RWPE1 (cell line): ENCODE results near the gene RGS16.

Experiments
- CTCF ChIA-PET: fragments of 350-600 bp; sonication (Branson Sonifier 250); formaldehyde crosslinking; extraction: SDS; loops from one replicate; lab custom pipeline; 2021; lab: Yijun Ruan, JAX
- POLR2A ChIA-PET: fragments of 400-600 bp; formaldehyde crosslinking; extraction: SDS; loops from one replicate; lab custom pipeline; 2020; ENCODE audit warnings: antibody characterized with exemption; ENCODE audit not compliant: low non-redundant PET; lab: Yijun Ruan, JAX
- DNase-seq: peaks from one replicate; pipeline ENCODE4 v3.0.0; 2012; ENCODE audit warnings: low spot score
- H3K27ac ChIP-seq: fragments of 450-650 bp; 2 replicates; pipeline ENCODE4 v1.5.1; 2017
- CTCF ChIP-seq: fragments of 450-650 bp; conservative IDR thresholded peaks from 2 replicates; pipeline ENCODE4 v1.5.1; 2017; ENCODE audit warnings: low read depth, mild to moderate bottlenecking

RGS16 gene

GRCh38 chr1:182614796-182615454, 10.7 kb upstream of the RGS16 start:
- CTCF ChIA-PET: interaction anchor here (0.6 kb wide), 1 partner anchor 187 kb away, joined by 4 read pairs; no protein-coding TSS in a partner anchor
- H3K27ac ChIP-seq: peak overlapping the region; percentile 55

GRCh38 chr1:182611787-182612186, 7.6 kb upstream of the RGS16 start:
- ChIA-PET POLR2A (no interaction called here), CTCF (interaction anchor here (0.6 to 1.0 kb wide), 2 partner anchors 175 to 552 kb away, joined by 3 to 6 read pairs; no protein-coding TSS in a partner anchor)
- no peak overlapping the region for H3K27ac ChIP-seq
- no peak for DNase-seq
- no peak for TF ChIP-seq CTCF

More at GRCh38 chr1:182614796-182615454, 10.7 kb upstream of the RGS16 start:
- TF ChIP-seq CTCF: no peak
- POLR2A ChIA-PET: no interaction called here
- DNase-seq: peak; percentile 39

- TF ChIP-seq CTCF: no peak
- POLR2A ChIA-PET: no interaction called here
- CTCF ChIA-PET: interaction anchor here (1.0 kb wide), 1 partner anchor 175 kb away, joined by 3 read pairs; no protein-coding TSS in a partner anchor
- DNase-seq: no peak
- H3K27ac ChIP-seq: no peak overlapping the region
Measured at GRCh38 chr1:182611326-182611725, 7.1 kb upstream of the RGS16 start.

DNA sequence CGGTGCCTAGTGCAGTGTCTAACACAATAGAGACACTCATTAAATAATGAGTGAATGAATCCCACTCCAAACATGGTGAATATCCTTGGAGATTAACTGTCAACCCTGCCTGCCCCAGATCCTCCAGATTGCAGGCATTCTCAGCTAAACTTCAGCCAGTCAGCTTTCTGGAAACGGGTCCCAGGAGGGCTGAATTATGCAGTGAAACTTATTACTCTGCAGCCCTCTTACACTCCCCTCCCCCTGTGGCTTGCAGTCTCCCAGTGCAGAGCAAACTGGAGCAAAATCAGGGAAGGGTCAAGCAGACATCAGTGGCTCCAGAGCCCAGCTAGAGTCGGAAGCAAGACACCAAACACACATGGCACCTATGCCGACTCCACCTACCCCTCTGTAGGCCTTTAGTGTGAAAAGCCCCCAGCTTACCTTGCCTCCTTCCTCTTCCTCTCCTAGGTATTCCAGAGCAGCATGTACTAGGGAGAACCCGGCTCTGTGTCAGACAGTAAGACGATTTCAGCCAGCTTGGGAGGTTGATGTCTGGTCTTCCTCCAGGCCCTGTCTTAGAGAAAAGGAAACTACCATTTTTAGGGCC, 6.5 kb upstream of the RGS16 start:
- ChIA-PET POLR2A (no interaction called here), CTCF (no interaction called here)
- DNase-seq: no peak
- no peak overlapping the region for H3K27ac ChIP-seq
- TF ChIP-seq CTCF: no peak

- TF ChIP-seq CTCF: no peak
- no peak for DNase-seq
- ChIA-PET CTCF (interaction anchor here (0.8 kb wide), 1 partner anchor 173 kb away, joined by 3 read pairs; no protein-coding TSS in a partner anchor), POLR2A (no interaction called here)
- no peak overlapping the region for H3K27ac ChIP-seq
Measured at GRCh38 chr1:182608845-182609610, 4.8 kb upstream of the RGS16 start.

DNA sequence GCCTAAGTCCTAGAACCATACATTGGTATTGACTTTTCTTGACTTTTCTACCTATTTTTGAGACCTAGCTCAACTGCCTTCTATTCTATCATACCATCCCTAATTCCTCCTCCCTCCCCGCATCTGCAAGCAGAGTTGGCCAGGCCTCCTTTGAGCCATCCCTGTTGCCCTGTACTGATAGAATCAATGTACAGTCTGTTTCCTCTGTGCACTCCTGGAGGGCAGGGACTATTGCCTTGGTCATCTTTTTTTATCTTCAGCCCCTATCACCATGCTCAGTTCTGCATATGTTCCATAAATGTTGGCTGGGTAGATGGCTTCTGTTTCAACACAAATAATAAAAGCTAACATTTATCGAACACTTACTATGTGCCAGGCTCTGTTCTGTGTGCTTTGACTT, 4.0 kb upstream of the RGS16 start:
- ChIA-PET CTCF (interaction anchor here (0.6 kb wide), 1 partner anchor 1599 kb away, joined by 3 read pairs; no protein-coding TSS in a partner anchor), POLR2A (no interaction called here)
- DNase-seq: no peak
- no peak for TF ChIP-seq CTCF
- H3K27ac ChIP-seq: no peak overlapping the region
